GM23338 (cell line): ENCODE data around the gene CNBD2.

Experiments used
- CREB1 ChIP-seq: fragments of 250-450 bp; sonication (Bioruptor Pico); IDR thresholded peaks from 2 replicates; pipeline ENCODE4 v1.5.0; 2020; ENCODE audit warnings: low read depth, mild to moderate bottlenecking, moderate library complexity
- EZH2 ChIP-seq: fragments of 200-600 bp; sonication (generic); IDR thresholded peaks from one replicate; pipeline ENCODE4 v1.8.0; 2017; ENCODE audit warnings: antibody characterized with exemption, mild to moderate bottlenecking, low read depth; ENCODE audit not compliant: unreplicated experiment
- EZH2phosphoT487 ChIP-seq: fragments of 200-600 bp; sonication (generic); IDR thresholded peaks from one replicate; pipeline ENCODE4 v1.8.1; 2018; ENCODE audit warnings: antibody characterized with exemption; ENCODE audit not compliant: unreplicated experiment
- JUNB ChIP-seq: IDR thresholded peaks from one replicate; pipeline ENCODE4 v1.6.1; 2016; ENCODE audit warnings: antibody characterized with exemption; ENCODE audit not compliant: unreplicated experiment
- NANOG ChIP-seq: IDR thresholded peaks from 2 replicates; pipeline ENCODE4 v1.6.1; 2016; ENCODE audit warnings: antibody characterized with exemption, borderline replicate concordance
- POLR2AphosphoS5 ChIP-seq: IDR thresholded peaks from 2 replicates; pipeline ENCODE4 v1.6.1; 2016; ENCODE audit warnings: antibody characterized with exemption, low read depth
- ZNF331 ChIP-seq: fragments of 250-450 bp; sonication (Bioruptor Pico); IDR thresholded peaks from 2 replicates; pipeline ENCODE4 v1.5.0; 2020; ENCODE audit warnings: low read depth, mild to moderate bottlenecking, moderate library complexity
- TF ChIP-seq, protein P1 (sequence below), 2 experiments: fragments of 200-600 bp in 1 of 2; sonication (generic) in 1 of 2; conservative IDR thresholded peaks; 2 replicates each; pipeline versions ENCODE4 v1.5.1 to v1.6.1; 2016 to 2017; ENCODE audit warnings: antibody characterized with exemption in 2 of 2, low read depth in 2 of 2, mild to moderate bottlenecking in 2 of 2, moderate library complexity in 1 of 2
- TF ChIP-seq, protein P2 (sequence below): IDR thresholded peaks from one replicate; pipeline ENCODE4 v1.6.1; 2018; ENCODE audit warnings: antibody characterized with exemption; ENCODE audit not compliant: unreplicated experiment

DNA sequence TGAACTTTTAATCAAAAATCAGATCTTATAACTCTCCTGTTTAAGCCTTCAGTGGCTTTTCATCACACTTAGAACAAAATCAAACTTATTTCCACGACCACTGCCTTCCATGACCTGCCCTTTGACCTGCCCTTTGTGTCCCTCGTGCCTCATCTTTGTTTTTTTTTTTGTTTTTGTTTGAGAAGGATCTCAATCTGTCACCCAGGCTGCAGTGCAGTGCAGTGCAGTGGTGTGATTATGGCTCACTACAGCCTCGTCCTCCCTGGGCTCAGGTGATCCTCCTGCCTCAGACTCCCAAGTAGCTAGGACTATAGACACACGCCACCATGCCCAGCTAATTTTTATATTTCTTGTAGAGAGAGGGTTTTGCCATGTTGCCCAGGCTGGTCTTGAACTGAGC is 86.8 kb downstream of the CNBD2 start:
- TF ChIP-seq, protein P1, sequence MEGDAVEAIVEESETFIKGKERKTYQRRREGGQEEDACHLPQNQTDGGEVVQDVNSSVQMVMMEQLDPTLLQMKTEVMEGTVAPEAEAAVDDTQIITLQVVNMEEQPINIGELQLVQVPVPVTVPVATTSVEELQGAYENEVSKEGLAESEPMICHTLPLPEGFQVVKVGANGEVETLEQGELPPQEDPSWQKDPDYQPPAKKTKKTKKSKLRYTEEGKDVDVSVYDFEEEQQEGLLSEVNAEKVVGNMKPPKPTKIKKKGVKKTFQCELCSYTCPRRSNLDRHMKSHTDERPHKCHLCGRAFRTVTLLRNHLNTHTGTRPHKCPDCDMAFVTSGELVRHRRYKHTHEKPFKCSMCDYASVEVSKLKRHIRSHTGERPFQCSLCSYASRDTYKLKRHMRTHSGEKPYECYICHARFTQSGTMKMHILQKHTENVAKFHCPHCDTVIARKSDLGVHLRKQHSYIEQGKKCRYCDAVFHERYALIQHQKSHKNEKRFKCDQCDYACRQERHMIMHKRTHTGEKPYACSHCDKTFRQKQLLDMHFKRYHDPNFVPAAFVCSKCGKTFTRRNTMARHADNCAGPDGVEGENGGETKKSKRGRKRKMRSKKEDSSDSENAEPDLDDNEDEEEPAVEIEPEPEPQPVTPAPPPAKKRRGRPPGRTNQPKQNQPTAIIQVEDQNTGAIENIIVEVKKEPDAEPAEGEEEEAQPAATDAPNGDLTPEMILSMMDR (conservative IDR thresholded peaks at IDR 0.05; ENCODE audit: low read depth in 2 of 2) = no peak
- no peak for TF ChIP-seq CREB1
- TF ChIP-seq EZH2 = no peak
- TF ChIP-seq, protein P2, sequence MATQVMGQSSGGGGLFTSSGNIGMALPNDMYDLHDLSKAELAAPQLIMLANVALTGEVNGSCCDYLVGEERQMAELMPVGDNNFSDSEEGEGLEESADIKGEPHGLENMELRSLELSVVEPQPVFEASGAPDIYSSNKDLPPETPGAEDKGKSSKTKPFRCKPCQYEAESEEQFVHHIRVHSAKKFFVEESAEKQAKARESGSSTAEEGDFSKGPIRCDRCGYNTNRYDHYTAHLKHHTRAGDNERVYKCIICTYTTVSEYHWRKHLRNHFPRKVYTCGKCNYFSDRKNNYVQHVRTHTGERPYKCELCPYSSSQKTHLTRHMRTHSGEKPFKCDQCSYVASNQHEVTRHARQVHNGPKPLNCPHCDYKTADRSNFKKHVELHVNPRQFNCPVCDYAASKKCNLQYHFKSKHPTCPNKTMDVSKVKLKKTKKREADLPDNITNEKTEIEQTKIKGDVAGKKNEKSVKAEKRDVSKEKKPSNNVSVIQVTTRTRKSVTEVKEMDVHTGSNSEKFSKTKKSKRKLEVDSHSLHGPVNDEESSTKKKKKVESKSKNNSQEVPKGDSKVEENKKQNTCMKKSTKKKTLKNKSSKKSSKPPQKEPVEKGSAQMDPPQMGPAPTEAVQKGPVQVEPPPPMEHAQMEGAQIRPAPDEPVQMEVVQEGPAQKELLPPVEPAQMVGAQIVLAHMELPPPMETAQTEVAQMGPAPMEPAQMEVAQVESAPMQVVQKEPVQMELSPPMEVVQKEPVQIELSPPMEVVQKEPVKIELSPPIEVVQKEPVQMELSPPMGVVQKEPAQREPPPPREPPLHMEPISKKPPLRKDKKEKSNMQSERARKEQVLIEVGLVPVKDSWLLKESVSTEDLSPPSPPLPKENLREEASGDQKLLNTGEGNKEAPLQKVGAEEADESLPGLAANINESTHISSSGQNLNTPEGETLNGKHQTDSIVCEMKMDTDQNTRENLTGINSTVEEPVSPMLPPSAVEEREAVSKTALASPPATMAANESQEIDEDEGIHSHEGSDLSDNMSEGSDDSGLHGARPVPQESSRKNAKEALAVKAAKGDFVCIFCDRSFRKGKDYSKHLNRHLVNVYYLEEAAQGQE = no peak
- no peak for TF ChIP-seq NANOG
- TF ChIP-seq POLR2AphosphoS5 = no peak
- no peak for TF ChIP-seq EZH2phosphoT487
- no peak for TF ChIP-seq ZNF331 (CRISPR knock-in tag)
- TF ChIP-seq JUNB = no peak
